ENCODE results near the gene TRAPPC3.

Gene TRAPPC3

DNA sequence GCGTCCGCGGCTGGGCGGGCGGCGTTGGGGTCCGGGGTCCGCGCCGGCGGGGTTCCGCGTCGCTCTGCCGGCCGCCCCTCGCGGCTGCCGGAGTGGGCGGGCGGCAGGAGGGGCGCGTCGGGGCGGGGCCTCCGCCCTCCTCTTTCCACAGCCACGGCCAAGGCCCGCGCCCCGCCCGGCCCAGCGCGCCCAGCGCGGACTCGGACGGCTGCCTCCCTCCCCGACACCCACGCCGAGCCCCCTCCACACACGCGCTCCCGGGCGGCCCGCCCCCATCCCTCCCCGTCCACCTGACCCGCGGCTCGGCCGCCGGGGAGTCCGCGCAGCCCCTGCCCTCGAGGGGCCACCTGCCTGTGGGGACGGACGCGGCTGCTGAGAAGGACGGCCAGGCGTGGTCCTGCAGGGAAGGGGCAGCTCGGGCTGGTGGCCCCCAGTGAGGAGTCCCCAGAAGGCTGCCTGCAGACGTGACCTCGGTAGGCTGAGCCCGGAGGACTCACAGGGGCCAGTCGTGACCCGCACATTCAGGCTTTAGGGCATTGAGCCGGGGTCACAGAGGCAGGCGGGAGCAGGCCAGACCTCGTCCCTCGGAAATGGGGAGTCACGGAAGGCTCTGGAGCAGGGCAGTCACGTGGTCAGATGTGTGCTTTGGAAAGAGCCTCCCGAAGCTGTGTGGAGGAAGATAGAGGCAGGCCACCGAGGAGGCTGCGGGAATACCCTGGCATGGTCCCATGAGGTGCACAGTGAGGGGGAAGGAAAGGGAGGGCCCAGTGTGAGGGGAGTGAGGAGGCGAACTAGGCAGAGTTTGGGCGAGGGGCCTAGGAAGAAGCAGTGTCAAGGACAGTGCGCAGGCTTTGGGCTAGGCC lies 23.9 kb downstream of the TRAPPC3 start, which contains the start of gene COL8A2:
TSS of gene COL8A2 (minus strand) at position 94 of the 863 bp plus-strand sequence. CDS start 24,980 bp downstream, outside the sequence.
- DNase-seq (ENCODE audit: low read depth), result peak; percentile 14

DNA sequence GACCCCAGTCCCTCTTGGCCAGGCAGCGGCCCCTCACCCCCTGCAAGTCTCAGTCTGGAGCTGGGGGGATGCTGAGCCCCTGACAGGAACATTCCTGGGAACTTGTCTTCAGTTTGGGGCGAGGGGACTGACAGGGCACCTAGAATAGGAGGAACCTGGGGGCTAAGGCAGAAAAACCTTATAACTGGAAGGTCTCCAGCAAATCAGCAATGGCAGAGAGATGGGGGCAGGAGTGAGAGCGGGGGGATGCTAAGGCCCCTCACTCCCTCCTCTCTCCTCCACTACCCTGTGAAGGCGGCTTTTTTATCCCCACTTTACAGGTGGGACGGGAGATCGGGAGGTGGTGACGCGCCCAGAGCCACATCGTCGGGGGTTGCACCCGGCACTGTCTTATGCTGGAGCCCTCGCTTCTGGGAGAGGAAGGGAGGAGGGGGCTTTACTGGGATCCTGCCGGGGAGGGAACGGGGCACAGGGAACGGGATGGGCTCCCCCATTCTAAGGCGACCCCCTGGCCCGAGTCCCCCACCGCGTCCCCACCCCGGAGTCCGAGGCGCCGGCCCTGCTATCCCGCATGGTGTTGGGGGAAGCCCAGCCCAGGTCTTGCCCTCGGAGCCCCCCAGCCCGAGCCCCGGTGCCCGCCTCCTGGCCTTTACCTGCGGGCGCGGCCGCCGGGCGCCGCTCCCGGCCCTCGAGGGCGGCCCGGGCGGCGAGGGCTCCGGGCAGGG lies 24.7 kb downstream of the TRAPPC3 start:
- DNase-seq (ENCODE audit: low read depth), result no peak

DNA sequence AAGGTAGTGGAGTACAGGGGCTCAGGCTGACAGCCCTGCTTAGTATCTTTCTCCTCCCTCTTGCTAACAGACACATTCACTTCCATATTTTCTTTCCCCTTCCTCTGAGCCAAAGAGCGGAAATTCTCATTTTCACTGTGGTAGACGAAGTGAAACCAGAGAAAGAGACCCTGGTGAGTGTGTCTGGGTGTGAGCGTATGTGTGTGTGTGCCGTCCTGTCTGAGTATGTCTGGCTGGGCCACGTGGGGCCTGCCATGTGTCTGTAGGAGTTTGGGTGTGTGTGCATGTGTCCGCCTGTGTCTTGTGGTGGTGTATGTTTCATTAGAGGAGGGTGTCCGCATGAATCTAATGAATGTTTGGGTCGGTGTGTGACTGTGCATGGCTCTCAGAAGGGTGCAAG lies 25.9 kb downstream of the TRAPPC3 start:
- no peak for DNase-seq (ENCODE audit: low read depth)

DNA sequence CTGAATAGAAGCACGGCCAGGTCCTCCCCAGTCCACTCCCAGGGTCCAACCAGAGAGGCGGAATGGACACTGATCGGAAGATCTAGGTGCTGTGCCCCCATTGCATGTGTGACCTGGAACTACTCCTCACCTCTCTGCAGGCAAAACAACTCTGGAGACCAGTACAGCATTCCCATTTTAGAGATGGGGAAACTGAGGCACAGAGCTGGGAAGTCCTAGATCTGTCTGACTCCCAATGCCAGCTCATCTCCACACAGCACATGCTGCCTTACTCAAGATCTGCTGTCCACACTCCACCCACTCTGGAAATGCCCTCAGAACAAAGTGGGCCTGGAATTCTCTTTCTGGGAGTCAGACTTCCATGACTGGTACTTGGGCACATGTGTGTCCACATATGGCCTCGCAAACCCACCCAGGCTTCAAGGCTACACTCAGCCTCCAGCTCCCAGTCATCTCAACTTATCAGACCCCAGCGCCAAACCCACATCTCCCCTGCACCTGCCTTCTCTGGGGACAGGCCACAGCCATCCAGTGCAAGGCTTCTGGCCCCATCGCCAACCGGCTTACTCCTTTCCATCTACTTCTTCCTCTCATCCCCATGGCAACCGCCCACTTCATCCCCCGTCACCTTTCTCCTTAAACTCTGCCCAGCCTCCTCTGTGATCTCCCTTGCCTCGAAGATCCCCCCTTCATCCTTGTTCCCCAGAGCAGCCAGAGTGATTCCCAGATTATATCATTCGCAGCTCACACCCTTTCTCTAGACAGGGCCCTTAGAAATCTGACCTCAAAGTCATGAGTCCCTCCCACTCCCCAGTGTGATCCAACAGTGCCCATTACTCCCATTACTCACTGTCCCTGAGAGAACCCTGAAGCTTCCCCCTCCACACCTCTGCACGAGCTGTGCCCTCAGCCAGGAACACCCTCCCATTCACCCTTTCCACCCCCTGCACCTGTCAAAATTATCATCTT lies 26.9 kb downstream of the TRAPPC3 start:
- no peak for DNase-seq (ENCODE audit: low read depth)

- DNase-seq (ENCODE audit: low read depth), result peak; percentile 58
These were observed 29.8 kb downstream of the TRAPPC3 start for GRCh38 chr1:36119456-36119855.

- DNase-seq (ENCODE audit: low read depth), result no peak
These were observed 30.7 kb downstream of the TRAPPC3 start for GRCh38 chr1:36118447-36119204.

- no peak for DNase-seq (ENCODE audit: low read depth)
These were observed 32.4 kb downstream of the TRAPPC3 start for GRCh38 chr1:36116901-36117300.

DNA sequence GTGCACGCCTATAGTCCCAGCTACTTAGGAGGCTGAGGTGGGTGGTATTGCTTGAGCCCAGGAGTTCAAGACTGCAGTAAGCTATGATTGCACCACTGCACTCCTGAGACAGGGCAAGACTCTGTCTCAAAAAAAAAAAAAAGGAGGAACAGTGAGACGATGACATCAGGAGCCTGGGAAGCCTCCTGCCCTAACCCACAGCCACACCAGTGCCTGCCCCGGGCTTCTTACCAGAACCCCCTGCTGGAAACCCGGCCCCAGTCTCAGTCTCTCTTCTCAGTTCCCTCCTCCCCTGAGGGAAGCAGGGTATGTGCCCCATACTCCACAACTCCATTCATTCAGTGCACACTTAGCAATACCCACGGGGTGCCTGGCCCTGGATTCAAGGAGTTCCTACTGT lies 33.4 kb downstream of the TRAPPC3 start:
- peak; percentile 76 for DNase-seq (ENCODE audit: low read depth)

DNA sequence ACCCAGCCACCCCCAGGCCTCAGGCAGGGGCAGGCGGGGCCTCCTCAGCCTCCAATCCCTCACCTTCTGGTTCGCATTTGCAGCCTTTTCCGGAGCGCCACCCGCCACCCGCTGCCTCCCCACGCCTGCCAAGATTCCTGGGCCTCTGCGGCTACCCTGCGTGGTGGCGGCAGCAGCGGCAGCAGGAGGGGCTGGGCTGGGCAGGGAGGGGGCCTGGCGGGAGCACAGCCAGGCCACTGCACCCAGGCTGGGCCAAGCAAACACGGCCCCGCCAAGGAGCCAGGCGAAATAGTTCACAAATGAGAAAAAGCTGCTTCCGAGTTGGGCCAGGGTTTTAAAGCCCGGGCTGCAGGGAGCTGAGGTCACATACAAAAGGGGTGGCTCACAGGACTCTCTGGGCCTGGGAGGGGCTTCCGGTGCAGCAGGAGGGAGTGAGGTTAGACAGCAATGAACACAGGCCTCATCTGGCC lies 34.1 kb downstream of the TRAPPC3 start:
- peak; percentile 94 for DNase-seq (ENCODE audit: low read depth)

- no peak for DNase-seq (ENCODE audit: low read depth)
These were observed 34.9 kb downstream of the TRAPPC3 start for GRCh38 chr1:36114371-36114770.

DNA sequence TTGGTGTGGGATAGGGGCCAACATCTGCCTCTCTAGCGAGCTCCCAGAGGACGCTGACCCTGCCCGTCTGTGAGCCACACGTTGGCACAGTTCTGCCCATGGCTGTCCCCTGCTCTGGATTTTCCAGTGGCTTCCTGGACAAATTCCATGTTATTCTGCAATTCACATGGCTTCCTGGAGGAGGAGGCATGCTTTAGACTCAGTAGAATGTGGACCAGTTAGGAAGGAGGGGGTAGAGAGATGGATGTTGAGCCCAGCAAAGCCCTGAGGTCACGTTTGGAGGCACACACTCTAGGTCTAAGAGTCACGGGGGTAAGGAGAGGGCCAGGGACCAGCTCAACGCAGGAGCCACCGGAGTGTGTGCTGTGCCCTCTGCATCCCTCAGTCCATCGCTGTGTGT lies 36.5 kb downstream of the TRAPPC3 start:
- no peak for DNase-seq (ENCODE audit: low read depth)

- DNase-seq (ENCODE audit: low read depth), result no peak
These were observed 38.1 kb downstream of the TRAPPC3 start for GRCh38 chr1:36111151-36111550.

DNA sequence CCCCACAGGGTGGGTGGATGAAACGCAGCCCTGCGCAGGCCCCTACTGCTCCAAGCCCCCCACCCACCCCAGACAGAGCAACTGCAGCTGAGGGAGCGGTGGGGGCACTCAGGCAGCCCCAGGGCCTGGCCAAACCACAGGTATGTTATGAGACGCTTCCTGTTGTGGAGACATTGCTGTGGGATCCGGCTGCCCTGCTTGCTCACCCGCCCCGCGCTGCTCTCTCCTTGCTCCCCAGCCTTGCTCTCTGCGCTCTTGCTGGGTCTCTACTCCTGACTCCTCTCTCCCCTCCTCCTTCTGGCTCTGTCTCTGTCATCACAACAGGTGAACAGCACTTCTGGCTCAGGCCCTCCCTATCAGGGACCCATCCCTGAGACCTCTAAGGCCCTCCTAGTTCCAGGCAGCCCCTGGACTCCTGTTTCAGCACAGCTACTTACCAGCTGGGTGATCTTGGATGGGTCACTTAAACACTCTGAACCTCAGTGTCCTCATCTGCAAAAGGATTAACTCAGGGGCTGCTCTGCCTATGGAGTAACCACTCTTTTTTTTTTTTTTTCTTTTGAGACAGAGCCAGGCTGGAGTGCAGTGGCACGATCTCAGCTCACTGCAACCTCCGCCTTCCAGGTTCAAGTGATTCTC lies 40.1 kb downstream of the TRAPPC3 start:
- peak; percentile 92 for DNase-seq (ENCODE audit: low read depth)

DNA sequence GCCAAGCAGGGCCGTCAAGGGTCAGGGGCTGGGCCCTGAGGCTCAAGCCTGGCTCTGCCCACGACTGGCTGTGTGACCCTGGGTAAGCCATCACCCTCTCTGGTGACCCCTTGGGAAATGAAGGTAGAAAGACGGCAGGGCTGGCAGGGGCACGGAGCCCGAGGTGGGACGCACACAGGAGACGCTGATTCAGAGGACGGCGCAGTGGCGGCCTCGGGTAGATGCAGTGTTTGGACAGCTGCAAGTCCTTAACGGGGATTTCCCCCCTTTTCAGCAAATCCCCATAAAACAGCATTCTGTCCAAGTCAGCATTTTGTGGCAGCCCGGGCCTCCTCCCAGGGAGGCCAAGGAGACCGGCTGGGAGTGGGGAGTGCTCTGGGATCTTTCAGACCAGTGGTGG lies 41.0 kb downstream of the TRAPPC3 start:
- DNase-seq (ENCODE audit: low read depth), result peak; percentile 93

DNA sequence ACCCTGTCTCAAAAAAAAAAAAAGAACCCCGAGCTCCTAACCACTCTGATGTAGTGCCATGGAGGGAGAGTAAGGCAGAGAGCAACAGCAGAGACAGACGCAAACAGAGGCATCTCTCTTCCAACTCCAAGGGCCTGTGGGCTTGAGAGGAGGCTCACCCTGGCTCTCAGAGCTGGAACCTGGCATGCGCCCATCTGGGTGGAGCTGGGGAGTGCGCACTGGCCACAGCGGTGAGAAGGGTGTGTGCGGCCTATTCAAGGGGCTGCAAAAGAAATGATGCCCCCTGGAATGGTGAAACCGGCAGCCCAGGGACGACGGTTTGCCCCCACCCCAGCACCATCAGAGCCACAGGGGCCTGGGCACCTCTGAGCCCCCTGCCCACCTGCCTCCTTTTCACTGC lies 41.9 kb downstream of the TRAPPC3 start:
- DNase-seq (ENCODE audit: low read depth), result no peak

DNA sequence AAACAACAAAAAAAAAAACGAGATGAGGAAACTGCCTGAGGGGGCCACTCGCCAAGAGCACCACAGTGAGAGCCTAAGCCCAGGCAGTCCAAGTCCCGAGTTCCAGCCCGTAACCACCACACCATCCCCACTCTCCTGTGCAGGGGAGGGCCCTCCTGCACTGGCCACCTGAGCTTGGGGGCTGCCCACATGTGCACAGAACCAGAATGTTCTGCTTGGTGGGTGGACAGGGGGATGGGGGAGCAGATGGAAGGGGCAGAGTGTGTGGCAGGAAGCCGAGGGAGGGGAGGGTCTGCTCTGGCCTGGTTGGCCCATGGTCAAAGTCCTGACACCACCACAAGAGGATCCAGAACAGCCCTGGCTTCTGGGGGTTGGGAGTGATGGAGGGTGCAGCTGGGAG lies 43.0 kb downstream of the TRAPPC3 start:
- no peak for DNase-seq (ENCODE audit: low read depth)

DNA sequence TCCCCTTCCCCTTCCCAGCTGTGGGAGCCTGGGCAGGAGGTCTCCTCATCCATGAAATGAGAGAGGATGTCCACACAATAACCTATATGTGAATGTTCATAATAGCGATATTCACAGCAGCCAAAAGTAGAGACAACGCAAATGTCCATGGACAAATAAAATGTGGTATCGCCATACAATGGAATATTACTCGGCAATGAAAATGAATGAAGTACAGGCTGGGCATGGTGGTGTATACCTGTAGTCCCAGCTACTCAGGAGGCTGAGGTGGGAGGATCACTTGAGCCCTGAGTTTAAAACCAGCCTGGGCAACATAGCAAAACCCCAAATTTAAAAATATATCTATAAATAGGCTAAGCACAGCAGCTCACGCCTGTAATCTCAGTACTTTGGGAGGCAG lies 47.7 kb downstream of the TRAPPC3 start:
- no peak for DNase-seq (ENCODE audit: low read depth)

- DNase-seq (ENCODE audit: low read depth), result no peak
These were observed 48.9 kb downstream of the TRAPPC3 start for GRCh38 chr1:36100376-36100775.

DNA sequence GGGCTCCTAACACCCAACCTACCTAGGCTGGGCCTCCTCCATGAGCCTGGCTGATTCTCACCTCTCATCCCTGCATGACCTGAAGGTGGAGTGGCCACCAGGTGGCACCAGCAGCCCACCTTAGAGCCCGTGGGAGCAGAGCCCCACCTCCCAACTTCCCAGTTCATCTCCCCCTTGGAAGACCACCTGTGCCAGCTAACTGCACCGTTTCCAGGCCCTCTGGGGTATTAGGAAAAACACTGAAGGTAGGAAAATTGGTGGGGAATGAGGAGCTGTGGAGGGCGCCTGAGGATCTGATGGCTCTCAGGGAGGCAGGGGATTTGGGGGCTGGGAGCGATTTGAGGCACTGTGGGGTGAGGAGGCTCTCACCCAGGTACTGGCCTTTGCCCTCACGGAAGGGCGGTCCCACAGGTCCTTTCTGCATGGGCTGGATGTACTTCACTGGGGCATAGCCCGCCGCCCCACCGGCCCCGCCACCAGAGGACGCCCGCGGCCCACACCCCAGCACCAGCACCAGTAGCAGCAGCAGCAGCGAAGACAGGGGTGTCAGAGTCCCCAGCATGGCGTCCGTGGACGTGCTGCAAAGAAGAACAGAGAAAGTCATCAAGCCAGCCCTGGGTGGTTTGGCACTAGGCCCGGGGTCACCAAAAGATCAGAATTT lies 49.5 kb downstream of the TRAPPC3 start:
- peak; percentile 78 for DNase-seq (ENCODE audit: low read depth)

All from EH (cell line).